Measurements from ENCODE around the gene BAZ2A.

DNA sequence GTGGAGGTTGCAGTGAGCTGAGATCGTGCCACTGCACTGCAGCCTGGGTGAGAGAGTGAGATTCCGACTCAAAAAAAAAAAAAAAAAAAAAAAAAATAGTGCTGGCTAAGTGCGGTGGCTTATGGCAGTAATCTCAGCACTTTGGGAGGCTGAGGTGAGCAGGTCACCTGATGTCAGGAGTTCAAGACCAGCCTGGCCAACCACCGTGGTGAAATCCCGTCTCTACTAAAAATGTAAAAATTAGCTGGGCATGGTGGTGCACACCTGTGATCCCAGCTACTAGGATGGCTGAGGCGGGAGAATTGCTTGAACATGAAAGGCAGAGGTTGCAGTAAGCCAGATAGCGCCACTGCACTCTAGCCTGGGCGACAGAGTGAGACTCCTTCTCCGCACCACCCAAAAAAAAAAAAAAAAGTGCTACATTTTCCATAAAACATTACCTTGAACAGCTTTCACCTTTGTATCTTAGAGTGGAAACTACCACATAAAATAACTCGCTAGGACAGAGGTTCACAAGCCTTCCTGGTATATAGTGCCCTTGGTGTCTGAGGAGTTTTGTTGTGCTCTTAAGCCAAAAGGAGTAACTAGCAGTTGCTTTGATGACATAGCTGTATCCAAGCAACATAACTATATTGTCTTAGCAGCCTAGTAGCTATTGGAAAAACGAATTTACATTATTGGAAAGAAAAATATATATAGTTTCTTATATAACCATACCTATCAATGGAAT is 46.9 kb upstream of the BAZ2A start:
- no peak for TF ChIP-seq EZH2 (IDR thresholded peaks at IDR 0.05; ENCODE audit: insufficient read depth, low read length)
- TF ChIP-seq, protein P1, sequence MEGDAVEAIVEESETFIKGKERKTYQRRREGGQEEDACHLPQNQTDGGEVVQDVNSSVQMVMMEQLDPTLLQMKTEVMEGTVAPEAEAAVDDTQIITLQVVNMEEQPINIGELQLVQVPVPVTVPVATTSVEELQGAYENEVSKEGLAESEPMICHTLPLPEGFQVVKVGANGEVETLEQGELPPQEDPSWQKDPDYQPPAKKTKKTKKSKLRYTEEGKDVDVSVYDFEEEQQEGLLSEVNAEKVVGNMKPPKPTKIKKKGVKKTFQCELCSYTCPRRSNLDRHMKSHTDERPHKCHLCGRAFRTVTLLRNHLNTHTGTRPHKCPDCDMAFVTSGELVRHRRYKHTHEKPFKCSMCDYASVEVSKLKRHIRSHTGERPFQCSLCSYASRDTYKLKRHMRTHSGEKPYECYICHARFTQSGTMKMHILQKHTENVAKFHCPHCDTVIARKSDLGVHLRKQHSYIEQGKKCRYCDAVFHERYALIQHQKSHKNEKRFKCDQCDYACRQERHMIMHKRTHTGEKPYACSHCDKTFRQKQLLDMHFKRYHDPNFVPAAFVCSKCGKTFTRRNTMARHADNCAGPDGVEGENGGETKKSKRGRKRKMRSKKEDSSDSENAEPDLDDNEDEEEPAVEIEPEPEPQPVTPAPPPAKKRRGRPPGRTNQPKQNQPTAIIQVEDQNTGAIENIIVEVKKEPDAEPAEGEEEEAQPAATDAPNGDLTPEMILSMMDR (IDR thresholded peaks at IDR 0.05; ENCODE audit: insufficient read depth, low read depth, low read length), result no peak

Data from astrocyte (in vitro differentiated cells and primary cell).